IPS-18c (cell line): ENCODE data around the gene ANAPC2.

Experiments used
- H3K4me3 ChIP-seq: 2 replicates; pipeline ENCODE4 v1.7.0; 2013; ENCODE audit warnings: low read depth, mild to moderate bottlenecking, low read length, moderate library complexity; ENCODE audit not compliant: insufficient read depth
- H3K9me3 ChIP-seq: one replicate; pipeline ENCODE4 v1.6.1; 2013; ENCODE audit warnings: mild to moderate bottlenecking, low read length, moderate library complexity; ENCODE audit not compliant: control insufficient read depth, insufficient read depth

Gene ANAPC2

DNA sequence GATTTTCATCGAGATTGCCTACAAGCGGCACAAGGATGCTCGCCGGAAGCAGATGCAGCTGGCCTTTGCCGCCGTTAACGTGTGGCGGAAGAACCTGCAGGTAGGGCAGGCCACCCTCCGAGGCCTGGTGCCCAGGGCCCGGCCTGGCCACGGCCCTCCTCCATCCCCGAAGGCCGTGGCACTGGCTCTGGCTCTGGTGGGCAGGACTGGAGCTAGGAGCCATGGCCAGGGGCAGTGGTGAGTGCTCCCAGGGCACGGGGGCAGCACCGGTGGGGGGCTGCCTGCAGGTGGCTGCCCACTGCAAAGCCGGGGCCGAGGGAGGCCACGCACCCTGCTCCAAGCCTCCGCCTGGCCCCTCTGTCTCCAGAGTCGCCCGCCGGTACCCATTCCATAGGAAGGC, 24.6 kb downstream of the ANAPC2 start:
- H3K4me3 ChIP-seq = no peak overlapping the region
- H3K9me3 ChIP-seq = no peaks in the 10 kb centered on the region

DNA sequence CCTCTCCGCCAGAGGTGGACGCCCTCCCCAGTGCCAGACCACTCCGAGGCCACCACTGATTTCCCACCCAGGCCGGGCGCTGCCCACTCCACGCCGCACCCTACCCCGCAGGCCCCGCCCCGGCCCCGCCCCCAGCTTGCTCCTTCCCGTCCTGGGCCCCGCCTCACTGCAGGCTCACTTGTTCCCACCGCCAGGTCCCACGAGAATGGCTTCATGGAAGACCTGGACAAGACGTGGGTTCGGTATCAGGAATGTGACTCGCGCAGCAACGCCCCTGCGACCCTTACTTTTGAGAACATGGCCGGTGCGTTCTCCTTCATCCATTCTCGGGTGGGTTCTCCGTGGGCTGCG, 25.0 kb downstream of the ANAPC2 start:
- Histone ChIP-seq H3K9me3 (no peaks in the 10 kb centered on the region), H3K4me3 (peak overlapping the region; percentile 25; the same call in 1 of the 2 replicates)

DNA sequence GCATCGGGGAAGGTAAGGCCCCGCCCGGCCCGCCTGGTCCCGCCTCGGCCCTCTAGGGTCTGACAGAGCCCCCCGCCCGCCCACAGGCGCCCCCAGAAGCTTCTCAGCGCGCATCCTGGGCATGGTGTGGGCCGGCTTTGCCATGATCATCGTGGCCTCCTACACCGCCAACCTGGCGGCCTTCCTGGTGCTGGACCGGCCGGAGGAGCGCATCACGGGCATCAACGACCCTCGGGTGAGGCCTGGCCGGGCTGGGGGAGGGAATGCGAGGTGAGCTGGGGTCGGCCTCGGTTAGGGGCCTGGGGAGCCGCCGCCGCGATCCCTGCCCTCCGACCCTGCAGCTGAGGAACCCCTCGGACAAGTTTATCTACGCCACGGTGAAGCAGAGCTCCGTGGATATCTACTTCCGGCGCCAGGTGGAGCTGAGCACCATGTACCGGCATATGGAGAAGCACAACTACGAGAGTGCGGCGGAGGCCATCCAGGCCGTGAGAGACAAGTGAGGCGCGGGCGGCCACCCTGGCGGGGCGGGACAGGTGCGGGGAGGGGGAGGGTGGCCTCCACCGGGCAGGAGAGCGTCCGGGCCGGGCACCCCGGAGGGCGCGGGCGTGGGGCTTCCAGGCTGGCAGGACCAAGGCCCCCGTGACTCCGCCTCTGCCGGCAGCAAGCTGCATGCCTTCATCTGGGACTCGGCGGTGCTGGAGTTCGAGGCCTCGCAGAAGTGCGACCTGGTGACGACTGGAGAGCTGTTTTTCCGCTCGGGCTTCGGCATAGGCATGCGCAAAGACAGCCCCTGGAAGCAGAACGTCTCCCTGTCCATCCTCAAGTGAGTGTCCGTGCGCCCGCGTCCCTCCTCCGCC, 25.6 kb downstream of the ANAPC2 start:
- Histone ChIP-seq H3K9me3 (no peaks in the 10 kb centered on the region), H3K4me3 (peak overlapping the region; percentile 28; the same call in 1 of the 2 replicates)

DNA sequence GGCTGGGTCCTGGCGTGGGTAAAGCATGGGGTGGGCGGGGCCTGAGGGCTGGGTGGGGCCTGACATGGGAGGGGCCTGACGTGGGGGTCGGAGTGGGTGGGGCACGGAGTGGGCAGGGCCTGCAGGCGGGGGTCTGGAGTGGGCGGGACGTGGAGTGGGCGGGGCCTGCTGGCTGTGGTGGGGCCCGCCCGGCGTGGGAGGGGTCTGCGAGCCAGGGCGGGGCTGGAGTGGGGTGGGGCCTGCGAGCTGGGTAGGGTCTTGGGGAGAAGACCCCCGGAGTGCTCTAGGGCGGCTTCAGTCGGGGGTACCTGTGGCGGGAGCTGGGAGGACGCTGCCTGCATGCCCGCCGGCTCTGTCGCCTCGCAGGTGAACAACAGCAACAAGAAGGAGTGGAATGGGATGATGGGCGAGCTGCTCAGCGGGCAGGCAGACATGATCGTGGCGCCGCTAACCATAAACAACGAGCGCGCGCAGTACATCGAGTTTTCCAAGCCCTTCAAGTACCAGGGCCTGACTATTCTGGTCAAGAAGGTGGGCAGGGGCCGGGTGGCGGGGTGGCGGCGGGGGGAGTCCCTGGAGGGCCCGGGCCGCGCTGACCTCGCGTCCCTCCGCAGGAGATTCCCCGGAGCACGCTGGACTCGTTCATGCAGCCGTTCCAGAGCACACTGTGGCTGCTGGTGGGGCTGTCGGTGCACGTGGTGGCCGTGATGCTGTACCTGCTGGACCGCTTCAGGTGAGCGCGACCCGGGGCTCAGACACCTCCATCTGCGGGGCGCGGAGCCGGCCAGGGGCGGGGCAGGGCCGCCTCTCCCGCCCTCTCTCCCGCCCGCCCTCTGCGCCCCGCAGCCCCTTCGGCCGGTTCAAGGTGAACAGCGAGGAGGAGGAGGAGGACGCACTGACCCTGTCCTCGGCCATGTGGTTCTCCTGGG, 26.5 kb downstream of the ANAPC2 start:
- no peaks in the 10 kb centered on the region for H3K9me3 ChIP-seq
- peak overlapping the region; percentile 28; the same call in 1 of the 2 replicates for H3K4me3 ChIP-seq

DNA sequence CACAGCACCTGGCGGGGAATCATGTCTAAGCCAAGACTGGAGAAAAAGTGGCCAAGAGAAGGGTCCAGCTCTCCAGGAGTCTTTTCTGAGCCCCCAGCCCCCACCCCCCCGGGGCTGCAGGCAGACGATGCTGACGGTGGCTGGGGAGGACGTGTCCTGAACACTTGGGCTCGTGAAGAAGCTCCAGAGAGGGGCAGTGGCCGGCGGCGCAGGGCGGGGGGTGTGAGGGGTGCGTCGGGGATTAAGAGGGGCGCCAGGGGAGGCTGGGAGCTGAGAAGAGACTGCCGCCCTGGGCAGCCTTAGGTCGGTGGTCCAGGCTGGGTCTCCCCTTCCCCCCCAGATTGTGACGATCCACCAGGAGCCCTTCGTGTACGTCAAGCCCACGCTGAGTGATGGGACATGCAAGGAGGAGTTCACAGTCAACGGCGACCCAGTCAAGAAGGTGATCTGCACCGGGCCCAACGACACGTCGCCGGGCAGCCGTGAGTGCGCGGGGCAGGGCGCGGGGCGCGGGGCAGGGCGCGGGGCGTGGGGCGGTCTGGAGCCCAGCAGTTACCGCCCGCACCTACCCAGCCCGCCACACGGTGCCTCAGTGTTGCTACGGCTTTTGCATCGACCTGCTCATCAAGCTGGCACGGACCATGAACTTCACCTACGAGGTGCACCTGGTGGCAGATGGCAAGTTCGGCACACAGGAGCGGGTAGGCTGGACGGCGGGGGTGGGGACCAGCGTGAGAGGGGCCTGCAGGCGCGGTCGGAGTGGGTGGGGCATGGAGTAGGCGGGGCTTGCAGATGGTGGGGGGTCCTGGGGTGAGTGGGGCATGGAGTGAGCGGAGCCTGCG, 27.4 kb downstream of the ANAPC2 start:
- Histone ChIP-seq H3K9me3 (no peaks in the 10 kb centered on the region), H3K4me3 (no peak overlapping the region; the same call in 1 of the 2 replicates)

DNA sequence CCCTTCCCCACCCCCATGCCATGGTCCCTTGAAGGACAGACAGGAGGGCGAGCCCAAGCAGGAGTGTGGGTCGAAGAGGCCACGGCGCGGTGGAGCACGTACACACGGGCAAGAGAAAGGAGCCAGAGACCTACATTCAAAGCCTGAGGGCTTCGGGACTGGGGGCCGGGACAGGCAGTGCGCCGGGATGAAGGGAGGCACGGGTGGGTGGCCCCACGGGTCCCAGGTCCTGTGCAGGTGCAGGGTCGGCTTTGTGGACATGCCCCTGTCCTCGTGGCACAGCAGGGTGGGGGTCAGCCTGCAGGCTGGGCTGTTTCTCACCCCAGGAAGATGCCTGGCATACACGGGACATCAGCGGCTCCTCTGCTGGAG, 28.3 kb downstream of the ANAPC2 start:
- Histone ChIP-seq H3K4me3 (no peak overlapping the region), H3K9me3 (no peaks in the 10 kb centered on the region)

DNA sequence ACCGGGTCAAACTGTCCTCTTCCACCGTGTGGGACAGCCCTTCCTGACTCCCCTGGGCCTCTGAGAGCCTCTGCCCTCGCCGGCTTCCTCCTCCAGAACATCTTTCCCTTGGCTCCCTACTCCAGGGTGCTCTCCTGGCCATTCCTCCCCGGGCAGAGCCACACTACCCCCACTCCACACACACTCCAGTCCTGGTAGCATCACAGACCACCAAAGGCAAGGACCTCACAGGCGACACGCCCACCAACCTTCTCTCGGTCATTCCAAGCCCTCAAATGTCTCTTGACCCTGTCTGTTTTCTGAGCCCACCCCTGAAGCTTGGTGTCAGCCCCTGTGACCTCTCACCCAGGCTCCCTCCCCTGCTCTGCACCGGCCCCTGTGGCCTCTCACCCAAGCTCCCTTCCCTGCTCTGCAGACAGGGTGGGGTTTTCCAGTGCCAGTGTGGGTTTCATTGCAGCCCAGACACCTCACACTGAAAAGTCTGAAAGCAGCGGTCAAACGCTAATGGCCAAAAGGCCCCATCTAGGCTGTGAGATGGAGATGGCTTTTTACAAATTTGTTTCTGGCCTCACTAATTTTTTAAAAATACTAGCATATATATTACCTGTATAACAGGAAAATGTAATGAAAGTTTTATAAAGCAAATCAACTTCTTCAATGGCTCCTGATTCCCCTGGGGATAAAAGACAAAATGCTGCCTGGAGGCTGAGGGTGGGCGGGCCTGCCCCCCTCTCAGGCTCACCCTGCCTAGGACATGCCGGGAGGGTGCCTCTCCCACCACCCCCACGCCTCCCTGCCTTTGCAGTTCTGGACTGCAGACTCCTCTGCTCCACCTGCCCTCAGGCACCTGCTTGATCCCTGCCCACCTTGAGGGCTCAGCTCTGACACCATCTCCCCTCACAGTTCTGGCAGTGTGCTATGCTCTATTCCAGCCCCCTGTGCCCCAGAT, 29.0 kb downstream of the ANAPC2 start:
- H3K4me3 ChIP-seq = no peak overlapping the region
- H3K9me3 ChIP-seq = no peaks in the 10 kb centered on the region

DNA sequence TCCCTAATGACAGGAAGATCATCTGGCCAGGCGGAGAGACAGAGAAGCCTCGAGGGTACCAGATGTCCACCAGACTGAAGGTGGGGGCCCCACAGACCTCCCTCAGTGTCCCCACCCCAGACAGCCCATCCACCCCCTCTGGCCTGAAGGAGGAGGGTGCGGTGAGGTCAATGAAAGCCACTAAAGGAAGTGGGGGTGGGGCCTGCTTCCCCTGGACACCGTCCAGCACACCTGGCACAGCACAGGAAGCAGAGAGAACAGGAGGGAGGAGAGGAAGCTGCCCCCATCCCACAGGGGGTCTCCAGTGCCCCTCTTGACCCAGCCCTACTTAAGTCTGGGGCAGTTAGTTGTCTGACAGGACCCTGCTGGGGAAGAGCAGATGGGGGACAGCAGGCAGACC, 29.7 kb downstream of the ANAPC2 start:
- H3K4me3 ChIP-seq = no peak overlapping the region
- H3K9me3 ChIP-seq = no peaks in the 10 kb centered on the region

DNA sequence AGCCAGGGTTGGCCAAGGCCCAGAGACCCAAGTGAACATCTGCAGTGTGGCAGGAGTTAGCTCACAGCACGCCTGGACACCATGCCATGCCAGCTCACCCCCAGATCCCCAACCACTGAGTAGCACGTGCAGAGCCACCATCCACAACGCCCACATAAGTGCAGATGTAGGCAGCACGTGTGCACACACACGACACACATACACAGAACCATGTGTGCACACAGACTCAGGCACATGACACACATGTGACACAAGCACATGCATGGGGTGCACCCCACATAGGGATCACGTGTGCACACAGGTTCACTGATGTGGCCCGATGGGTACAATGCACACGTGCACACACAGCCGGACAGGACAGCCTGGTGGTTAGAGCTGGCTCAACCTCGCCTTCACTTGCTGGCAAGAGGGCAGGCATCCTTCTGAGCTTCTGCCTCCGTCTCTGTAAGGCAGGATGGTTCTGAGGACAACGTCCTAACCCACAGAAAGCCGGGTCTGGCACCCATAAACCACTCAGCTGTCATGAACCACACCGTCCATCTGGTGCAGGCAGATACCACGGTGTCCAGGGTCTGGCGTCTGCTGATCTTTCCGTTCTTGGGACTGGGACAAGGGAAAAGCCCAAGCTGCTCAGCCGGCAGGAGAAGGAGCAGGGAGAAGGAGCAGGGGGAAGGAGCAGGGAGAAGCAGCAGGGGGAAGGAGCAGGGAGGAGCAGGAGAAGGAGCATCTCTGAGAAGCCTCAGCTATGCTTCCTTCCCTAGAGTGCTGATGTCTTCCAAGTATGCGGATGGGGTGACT, 30.5 kb downstream of the ANAPC2 start:
- Histone ChIP-seq H3K4me3 (no peak overlapping the region), H3K9me3 (no peaks in the 10 kb centered on the region)

DNA sequence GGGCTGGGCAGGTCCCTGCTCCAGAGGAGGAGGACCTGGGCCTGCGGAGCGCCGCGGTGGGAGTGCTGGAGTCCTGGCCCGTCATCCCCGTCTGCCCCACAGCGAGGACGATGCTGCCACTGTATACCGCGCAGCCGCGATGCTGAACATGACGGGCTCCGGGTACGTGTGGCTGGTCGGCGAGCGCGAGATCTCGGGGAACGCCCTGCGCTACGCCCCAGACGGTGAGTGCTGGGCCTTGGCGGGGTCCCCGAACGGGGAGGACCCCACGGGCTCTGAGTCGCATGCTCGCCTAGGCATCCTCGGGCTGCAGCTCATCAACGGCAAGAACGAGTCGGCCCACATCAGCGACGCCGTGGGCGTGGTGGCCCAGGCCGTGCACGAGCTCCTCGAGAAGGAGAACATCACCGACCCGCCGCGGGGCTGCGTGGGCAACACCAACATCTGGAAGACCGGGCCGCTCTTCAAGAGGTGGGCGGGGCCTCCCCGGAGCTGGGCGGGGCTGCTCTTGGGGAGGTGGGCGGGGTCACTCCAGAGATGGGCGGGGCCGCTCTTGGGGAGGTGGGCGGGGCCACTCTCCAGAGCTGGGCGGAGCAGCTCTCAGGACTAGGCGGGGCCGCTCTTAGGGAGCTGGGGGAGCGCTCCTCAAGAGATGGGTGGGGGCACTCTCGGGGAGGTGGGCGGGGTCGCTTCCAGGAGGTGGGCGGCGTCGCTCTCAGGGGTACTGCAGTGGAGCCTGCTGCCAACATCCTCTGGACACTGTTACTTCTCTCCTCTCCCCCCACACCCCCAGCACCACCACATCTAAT, 31.6 kb downstream of the ANAPC2 start:
- Histone ChIP-seq H3K9me3 (no peaks in the 10 kb centered on the region), H3K4me3 (peak overlapping the region; percentile 50)

DNA sequence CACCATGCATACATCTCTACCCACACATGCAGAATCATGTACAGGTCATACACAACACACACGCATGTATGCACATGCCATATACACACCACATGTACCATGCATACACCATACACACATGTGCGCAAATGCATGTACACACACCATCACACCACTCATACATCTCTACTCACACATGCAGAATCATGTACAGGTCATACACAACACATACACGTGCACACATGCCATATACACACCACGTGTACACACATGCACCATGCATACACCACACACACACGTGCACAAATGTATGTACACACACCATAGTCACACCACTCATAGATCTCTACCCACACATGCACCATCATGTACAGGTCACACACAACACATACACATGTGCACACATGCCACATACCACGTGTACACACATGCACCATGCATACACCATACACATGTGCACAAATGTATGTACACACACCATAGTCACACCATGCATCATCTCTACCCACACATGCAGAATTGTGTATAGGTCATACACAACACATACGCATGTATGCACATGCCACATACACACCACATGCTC, 35.4 kb downstream of the ANAPC2 start:
- H3K9me3 ChIP-seq = no peaks in the 10 kb centered on the region
- no peak overlapping the region for H3K4me3 ChIP-seq

DNA sequence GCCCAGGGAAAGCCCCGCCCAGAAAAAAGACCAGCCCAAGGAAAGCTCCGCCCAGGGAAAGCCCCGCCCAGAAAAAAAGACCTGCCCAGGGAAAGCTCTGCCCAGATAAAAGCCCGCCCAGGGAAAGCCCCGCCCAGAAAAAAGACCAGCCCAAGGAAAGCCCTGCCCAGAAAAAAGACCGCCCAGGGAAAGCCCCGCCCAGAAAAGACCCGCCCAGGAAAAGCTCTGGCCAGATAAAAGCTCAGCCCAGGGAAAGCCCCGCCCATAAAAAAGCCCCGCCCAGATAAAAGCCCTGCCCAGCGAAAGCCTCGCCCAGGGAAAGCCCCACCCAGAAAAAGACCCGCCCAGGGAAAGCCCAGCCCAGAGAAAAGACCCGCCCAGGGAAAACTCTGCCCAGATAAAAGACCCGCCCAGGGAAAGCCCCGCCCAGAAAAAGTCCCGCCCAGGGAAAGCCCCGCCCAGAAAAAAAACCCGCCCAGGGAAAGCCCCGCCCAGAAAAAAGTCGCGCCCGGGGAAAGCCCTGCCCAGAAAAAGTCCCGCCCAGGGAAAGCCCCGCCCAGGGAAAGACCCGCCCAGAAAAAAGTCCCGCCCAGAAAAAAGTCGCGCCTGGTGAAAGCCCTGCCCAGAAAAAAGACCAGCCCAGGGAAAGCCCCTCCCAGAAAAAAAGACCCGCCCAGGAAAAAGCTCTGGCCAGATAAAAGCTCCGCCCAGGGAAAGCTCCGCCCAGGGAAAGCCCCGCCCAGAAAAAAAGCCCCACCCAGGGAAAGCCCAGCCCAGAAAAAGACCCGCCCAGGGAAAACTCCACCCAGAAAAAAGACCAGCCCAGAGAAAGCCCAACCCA, 37.5 kb downstream of the ANAPC2 start:
- Histone ChIP-seq H3K9me3 (no peaks in the 10 kb centered on the region), H3K4me3 (no peak overlapping the region)

DNA sequence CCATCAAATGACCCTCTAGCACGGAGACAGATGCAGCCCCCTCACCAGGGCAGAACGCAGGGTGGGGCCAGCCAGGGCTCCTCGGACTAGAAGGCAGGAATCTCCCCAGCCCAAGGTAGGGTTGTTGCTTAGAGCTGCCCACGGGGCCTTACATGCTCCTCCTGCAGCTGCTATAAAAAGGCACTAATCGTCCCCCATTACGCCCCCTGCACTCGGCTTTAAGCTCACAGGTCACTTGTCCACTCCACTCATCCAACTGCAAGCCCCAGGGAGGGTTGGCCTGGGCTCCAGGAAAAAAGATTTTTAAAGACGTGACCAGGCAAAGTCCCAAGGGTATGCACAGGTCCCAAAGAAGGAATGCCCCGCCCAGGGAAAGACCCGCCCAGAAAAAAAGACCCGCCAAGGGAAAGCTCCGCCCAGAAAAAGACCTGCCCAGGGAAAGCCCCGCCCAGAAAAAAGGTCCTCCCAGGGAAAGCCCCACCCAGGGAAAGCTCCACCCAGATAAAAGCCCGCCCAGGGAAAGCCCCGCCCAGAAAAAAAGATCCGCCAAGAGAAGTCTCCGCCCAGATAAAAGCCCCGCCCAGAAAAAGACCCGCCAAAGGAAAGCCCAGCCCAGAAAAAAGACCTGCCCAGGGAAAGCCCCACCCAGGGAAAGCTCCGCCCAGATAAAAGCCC, 38.3 kb downstream of the ANAPC2 start:
- H3K9me3 ChIP-seq = no peaks in the 10 kb centered on the region
- peak overlapping the region; percentile 6; the same call in 1 of the 2 replicates for H3K4me3 ChIP-seq
